Panc1 (cell line): ENCODE results near the gene RPA3. TPM values are rescaled to one million over a fixed set of nuclear protein-coding genes. Genes with fewer than 3 reads are reported as not detected.
A peak's percentile ranks its signal among the peaks of the same experiment; 100 is the strongest.

ENCODE experiments used
- ATAC-seq: fragments of 200-7000 bp; cut with Tn5 transposase; 2 replicates; pipeline ENCODE4 v1.9.1; 2020; ENCODE audit warnings: mild to moderate bottlenecking, moderate library complexity
- BruUV-seq: library from RNA; stranded (reverse); fragments of 400-500 nt; replicated peaks from 2 replicates; lab custom pipeline; 2021; lab: Mats Ljungman, UMichigan
- CTCF ChIA-PET: fragments of 300-600 bp; sonication (Branson Sonifier 250); formaldehyde crosslinking; loops from one replicate; lab custom pipeline; 2022; ENCODE audit warnings: antibody characterized with exemption; lab: Charles Lee
- POLR2A ChIA-PET: fragments of 300-600 bp; sonication (Branson Sonifier 250); formaldehyde crosslinking; loops from one replicate; lab custom pipeline; 2022; ENCODE audit warnings: antibody characterized with exemption; lab: Charles Lee
- DNase-seq: peaks from one replicate; pipeline ENCODE4 v3.0.0-alpha.2; 2010; ENCODE audit warnings: low read depth, low spot score
- H3K27ac ChIP-seq: 2 replicates; pipeline ENCODE4 v1.5.1; 2011; ENCODE audit warnings: mild to moderate bottlenecking, low read length, inconsistent platforms
- H3K27me3 ChIP-seq: fragments of 200-500 bp; sonication (Bioruptor generic); 2 replicates; pipeline ENCODE4 v1.6.0; 2014; ENCODE audit warnings: low read length, inconsistent platforms; ENCODE audit not compliant: control insufficient read depth, insufficient read depth
- H3K36me3 ChIP-seq: fragments of 200-500 bp; sonication (Bioruptor generic); 2 replicates; pipeline ENCODE4 v1.5.1; 2014; ENCODE audit warnings: inconsistent platforms, mild to moderate bottlenecking, low read length, moderate library complexity; ENCODE audit not compliant: control insufficient read depth, insufficient read depth
- H3K4me1 ChIP-seq: 2 replicates; pipeline ENCODE4 v1.5.1; 2011; ENCODE audit warnings: inconsistent platforms, mild to moderate bottlenecking, low read length, moderate library complexity; ENCODE audit not compliant: control insufficient read depth, insufficient read depth
- H3K4me3 ChIP-seq, 2 experiments: 2 replicates each; pipeline ENCODE4 v1.5.1; 2011 to 2012; ENCODE audit warnings: low read depth in 2 of 2, low read length in 2 of 2, mild to moderate bottlenecking in 2 of 2, inconsistent platforms in 1 of 2, moderate library complexity in 1 of 2
- H3K9me3 ChIP-seq: fragments of 200-500 bp; sonication (Bioruptor generic); 2 replicates; pipeline ENCODE4 v1.5.1; 2014; ENCODE audit warnings: low read depth, mild to moderate bottlenecking, inconsistent platforms, low read length, moderate library complexity; ENCODE audit not compliant: control insufficient read depth, insufficient read depth
- POLR2AphosphoS5 ChIP-seq: IDR thresholded peaks from 2 replicates; pipeline ENCODE4 v1.6.1; 2012; ENCODE audit warnings: mild to moderate bottlenecking, low read depth, low read length, moderate library complexity
- REST ChIP-seq, 2 experiments: IDR thresholded peaks; 2 replicates each; pipeline ENCODE4 v1.6.1; 2011 to 2012; ENCODE audit warnings: low read depth in 2 of 2, control low read depth in 1 of 2, low read length in 1 of 2, mild to moderate bottlenecking in 1 of 2, moderate library complexity in 1 of 2; ENCODE audit not compliant: insufficient read depth in 1 of 2
- SIN3A ChIP-seq: IDR thresholded peaks from 2 replicates; pipeline ENCODE4 v1.6.1; 2012; ENCODE audit warnings: low read depth, mild to moderate bottlenecking, low read length, moderate library complexity, borderline replicate concordance; ENCODE audit not compliant: insufficient read depth
- TCF7L2 ChIP-seq: IDR thresholded peaks from 2 replicates; pipeline ENCODE4 v1.6.1; 2011; ENCODE audit warnings: mild to moderate bottlenecking, low read depth, low read length, inconsistent platforms
- in situ Hi-C: cut with HindIII; loops from 2 replicates; pipeline ENCODE4 v1.10.0; 2016; ENCODE audit warnings: low sequenced_read_pairs, low pct_unique_long_range_greater_than_20kb
- intact Hi-C: fragments of 100-400 bp; cut with micrococcal nuclease; formaldehyde crosslinking; loops from one replicate; pipeline ENCODE4 v1.10.0; 2022; ENCODE audit not compliant: unreplicated experiment
- total RNA-seq: library from RNA; stranded (reverse); gene quantifications from one replicate; pipeline ENCODE4 v1.2.1, GENCODE V29; 2021; ENCODE audit not compliant: unreplicated experiment
- TF ChIP-seq, protein P1 (sequence below): fragments of 450-650 bp; IDR thresholded peaks from 2 replicates; pipeline ENCODE4 v1.5.1; 2017; ENCODE audit warnings: mild to moderate bottlenecking

Gene RPA3
- total RNA-seq, 1 experiment from 2014 or later = 93.5 TPM

DNA sequence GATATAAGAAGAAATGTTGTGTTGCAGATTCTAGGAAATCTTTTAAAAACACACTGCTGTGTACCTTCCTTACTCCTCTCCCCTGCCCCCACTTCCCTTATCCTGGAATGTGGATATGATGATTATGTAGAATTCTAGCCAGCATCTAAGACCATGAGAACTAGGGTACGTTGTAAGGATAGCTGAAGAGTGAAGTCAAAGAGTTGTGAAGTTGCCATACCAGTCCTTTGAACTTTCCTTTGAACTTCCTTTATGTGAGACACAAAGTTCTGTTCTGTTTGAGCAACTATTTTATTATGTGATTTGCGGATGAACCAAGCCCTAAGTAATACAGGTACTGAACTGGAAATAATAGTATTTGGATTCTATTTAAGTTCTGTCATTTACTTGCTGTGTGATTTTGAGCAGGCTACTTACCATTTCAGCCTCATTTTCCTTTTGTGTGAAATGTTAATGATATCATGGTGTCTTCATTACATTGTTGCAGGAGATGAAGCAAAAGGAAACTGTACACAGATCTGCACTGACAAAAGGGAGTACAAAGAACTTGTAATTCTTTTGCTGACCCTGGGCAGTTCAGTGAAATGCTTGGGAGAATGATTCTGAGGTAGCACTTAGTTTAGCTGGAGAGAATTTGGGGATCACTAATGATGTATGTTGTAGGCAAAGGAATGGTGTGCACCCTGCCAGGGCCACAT lies 31.4 kb downstream of the RPA3 start:
- no peaks in the 10 kb centered on the region for H3K36me3 ChIP-seq
- DNase-seq (no peak), ATAC-seq (no peak)
- in situ Hi-C loops = no loop called here
- H3K27ac ChIP-seq = peak overlapping the region; percentile 18; the same call in 1 of the 2 replicates
- no peak for TF ChIP-seq SIN3A
- TF ChIP-seq TCF7L2 = 0 out of 2 replicates have a peak, but pooled peaks have one; percentile 43
- ChIA-PET CTCF (no interaction called here), POLR2A (no interaction called here)
- no peaks in the 10 kb centered on the region for H3K9me3 ChIP-seq
- H3K27me3 ChIP-seq = no peaks in the 10 kb centered on the region
- peaks cover 7% of the 10 kb centered on the region for H3K4me1 ChIP-seq
- BruUV-seq = no TSS peak
- intact Hi-C loops = loop anchor here (10.0 kb wide), 1 partner anchor 288 kb away; no protein-coding TSS in a partner anchor
- H3K4me3 ChIP-seq = no peak overlapping the region

- in situ Hi-C loops = no loop called here
- ATAC-seq (no peak), DNase-seq (no peak)
- no peak for TF ChIP-seq SIN3A
- no peak overlapping the region for H3K4me3 ChIP-seq
- peaks cover 14% of the 10 kb centered on the region for H3K4me1 ChIP-seq
- H3K36me3 ChIP-seq = no peaks in the 10 kb centered on the region
- intact Hi-C loops = loop anchor here (5.0 to 10.0 kb wide), 3 partner anchors 79 to 534 kb away; no protein-coding TSS in a partner anchor
- POLR2A ChIA-PET = no interaction called here
- CTCF ChIA-PET = no interaction called here
- H3K9me3 ChIP-seq = no peaks in the 10 kb centered on the region
- TSS peak; percentile 15 for BruUV-seq
- H3K27me3 ChIP-seq = no peaks in the 10 kb centered on the region
- peak overlapping the region; percentile 12; the same call in 1 of the 2 replicates for H3K27ac ChIP-seq
Measured at GRCh38 chr7:7682861-7683260, 35.5 kb downstream of the RPA3 start.

DNA sequence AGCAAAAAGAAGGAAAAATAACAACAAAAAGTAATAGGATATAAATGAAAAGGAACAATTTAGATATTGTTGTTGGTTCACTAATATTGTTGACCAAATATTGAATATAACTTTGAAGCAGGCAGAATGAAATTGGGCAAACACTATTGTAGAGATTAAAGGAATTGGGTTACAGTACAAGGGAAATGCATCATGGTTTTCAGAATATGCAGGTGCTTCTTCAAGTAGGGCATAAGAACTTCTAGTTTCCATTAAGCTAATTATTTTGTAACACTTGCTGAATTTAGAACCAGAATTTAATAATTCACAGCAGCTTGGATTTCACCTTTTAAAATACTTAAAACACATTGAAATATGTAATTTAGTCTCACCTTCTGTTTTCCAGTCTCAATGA lies 36.5 kb downstream of the RPA3 start:
- peaks cover 14% of the 10 kb centered on the region for H3K4me1 ChIP-seq
- no peaks in the 10 kb centered on the region for H3K27me3 ChIP-seq
- TF ChIP-seq REST (IDR thresholded peaks at IDR 0.05; ENCODE audit: insufficient read depth in 1 of 2, low read depth in 2 of 2, low read length in 1 of 2) (no peak), TCF7L2 (no peak), SIN3A (no peak), POLR2AphosphoS5 (no peak)
- TF ChIP-seq, protein P1, sequence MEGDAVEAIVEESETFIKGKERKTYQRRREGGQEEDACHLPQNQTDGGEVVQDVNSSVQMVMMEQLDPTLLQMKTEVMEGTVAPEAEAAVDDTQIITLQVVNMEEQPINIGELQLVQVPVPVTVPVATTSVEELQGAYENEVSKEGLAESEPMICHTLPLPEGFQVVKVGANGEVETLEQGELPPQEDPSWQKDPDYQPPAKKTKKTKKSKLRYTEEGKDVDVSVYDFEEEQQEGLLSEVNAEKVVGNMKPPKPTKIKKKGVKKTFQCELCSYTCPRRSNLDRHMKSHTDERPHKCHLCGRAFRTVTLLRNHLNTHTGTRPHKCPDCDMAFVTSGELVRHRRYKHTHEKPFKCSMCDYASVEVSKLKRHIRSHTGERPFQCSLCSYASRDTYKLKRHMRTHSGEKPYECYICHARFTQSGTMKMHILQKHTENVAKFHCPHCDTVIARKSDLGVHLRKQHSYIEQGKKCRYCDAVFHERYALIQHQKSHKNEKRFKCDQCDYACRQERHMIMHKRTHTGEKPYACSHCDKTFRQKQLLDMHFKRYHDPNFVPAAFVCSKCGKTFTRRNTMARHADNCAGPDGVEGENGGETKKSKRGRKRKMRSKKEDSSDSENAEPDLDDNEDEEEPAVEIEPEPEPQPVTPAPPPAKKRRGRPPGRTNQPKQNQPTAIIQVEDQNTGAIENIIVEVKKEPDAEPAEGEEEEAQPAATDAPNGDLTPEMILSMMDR = no peak
- H3K4me3 ChIP-seq = no peak overlapping the region
- no peaks in the 10 kb centered on the region for H3K36me3 ChIP-seq
- intact Hi-C loops (loop anchor here (5.0 to 10.0 kb wide), 3 partner anchors 80 to 535 kb away; no protein-coding TSS in a partner anchor), in situ Hi-C loops (no loop called here)
- peak overlapping the region; percentile 12; the same call in 1 of the 2 replicates for H3K27ac ChIP-seq
- no TSS peak for BruUV-seq
- no peaks in the 10 kb centered on the region for H3K9me3 ChIP-seq
- ChIA-PET POLR2A (no interaction called here), CTCF (interaction anchor here (0.6 to 2.1 kb wide), 3 partner anchors 45 to 508 kb away, joined by 3 to 6 read pairs (median 4); no protein-coding TSS in a partner anchor)
- DNase-seq (no peak), ATAC-seq (no peak)
